Urothelium cell line (cell line): Measurements from ENCODE around the gene EVI5.
A peak's percentile ranks its signal among the peaks of the same experiment; 100 is the strongest.
"Not testable (repeated sequence)": the region's sequence is repeated elsewhere in the genome, so short reads cannot be mapped to it uniquely, and the experiment has no call there.

Source experiments
- DNase-seq: peaks from one replicate; pipeline ENCODE4 v3.0.0; 2011; ENCODE audit warnings: low spot score, mixed read lengths
- FAIRE-seq: peaks from 2 replicates; lab custom pipeline; 2011; peaks lifted over from hg19 to GRCh38; lab: Jason Lieb, UNC

The EVI5 gene

GRCh38 chr1:92752719-92753118 is 32.2 kb downstream of the EVI5 start:
- no peak for FAIRE-seq

GRCh38 chr1:92749024-92749634 is 35.8 kb downstream of the EVI5 start:
- peak; percentile 40 for DNase-seq
- no peak for FAIRE-seq

More at GRCh38 chr1:92752719-92753118, 32.2 kb downstream of the EVI5 start:
- no peak for DNase-seq

GRCh38 chr1:92748138-92748537 is 36.8 kb downstream of the EVI5 start:
- DNase-seq (no peak), FAIRE-seq (no peak)

GRCh38 chr1:92747735-92748134 is 37.2 kb downstream of the EVI5 start:
- FAIRE-seq (no peak), DNase-seq (no peak)

DNA sequence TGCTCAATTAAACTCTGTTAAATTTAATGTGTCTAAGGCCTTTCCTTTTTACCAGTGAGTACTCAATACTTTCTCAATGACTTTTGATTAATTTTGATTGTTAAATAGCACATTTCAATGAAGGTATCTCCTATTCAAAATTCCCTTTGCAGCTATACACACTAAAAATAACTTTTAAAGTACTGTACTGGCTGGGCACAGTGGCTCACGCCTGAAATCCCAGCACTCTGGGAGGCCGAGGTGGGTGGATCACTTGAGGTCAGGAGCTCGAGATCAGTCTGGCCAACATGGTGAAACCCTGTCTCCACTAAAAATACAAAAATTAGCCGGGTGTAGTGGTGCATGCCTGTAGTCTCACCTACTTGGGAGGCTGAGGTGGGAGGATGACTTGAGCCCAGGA is 38.7 kb downstream of the EVI5 start:
- not testable (repeated sequence) for DNase-seq, FAIRE-seq

DNA sequence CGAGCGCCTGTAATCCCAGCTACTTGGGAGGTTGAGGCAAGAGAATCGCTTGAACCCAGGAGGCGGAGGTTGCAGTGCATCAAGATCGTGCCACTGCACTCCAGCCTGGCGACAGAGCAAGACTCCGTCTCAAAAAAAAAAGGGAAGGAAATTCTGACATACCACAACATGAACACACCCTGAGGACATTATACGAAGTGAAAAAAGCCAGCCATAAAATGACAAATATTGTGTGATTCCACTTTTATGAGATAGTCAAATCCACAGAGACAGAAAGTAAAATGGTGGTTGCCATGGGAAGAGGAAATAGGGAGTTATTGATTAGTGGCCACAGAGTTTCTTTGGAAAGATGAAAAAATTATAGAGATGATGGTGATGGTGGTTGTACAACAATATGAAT is 41.7 kb downstream of the EVI5 start:
- no peak for DNase-seq
- no peak for FAIRE-seq

DNA sequence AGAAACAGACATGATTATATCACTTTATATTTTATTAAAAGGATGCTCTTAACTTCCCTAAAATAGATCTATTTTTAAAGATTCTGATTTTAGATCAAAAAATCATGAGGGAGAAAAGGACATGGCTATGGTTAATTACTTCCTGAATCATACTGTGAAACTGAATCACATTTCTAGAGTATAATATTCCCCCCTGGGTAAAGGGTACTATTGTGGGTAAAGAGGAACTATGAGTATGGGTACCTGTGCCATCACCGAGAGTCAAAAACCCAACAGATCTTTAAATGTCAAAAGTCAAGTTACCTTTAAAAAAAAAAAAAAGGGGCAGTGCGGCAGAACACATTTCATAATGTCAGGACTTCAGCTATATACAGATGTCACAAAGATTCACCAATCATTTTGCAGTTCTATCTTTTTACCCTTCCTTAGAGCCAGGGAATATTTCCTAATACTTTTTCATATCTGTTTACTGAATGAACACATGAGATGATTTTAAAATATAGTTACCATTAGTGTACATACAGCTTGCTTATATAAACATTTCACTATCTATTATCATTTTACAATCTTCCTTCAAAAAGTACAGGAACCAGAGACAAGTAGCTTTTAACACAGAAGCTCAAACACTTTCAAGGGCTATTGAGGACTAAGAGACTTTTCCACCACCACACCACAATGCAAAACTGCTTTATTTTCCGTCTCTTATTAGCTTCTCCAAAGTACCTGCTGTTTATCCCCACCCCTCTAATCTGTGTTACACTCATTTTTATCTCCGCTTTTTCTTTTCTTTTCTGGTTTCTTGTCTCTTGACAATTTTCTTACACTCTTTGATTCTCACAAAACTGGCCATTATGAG is 45.0 kb downstream of the EVI5 start:
- FAIRE-seq = no peak
- no peak for DNase-seq

- FAIRE-seq (no peak), DNase-seq (no peak)
Measured at GRCh38 chr1:92736395-92736794, 48.5 kb downstream of the EVI5 start.

DNA sequence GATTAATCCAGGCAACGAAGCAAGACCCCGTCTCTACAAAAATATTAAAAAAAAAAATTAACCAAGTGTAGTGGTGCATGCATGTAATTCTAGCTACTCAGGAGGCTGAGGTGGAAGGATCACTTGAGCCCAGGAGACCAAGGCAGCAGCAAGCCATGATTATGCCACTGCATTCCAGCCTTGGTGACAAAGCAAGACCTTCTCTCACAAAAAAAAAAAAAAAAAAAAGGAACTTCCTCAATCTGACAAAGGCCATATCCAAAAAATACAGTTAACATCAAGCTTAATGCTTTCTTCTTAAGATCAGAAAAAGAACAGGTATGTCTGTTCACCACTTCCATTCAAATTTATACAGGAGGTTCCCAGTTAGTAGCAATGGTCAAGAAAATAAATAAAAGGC is 54.4 kb downstream of the EVI5 start:
- no peak for FAIRE-seq
- no peak for DNase-seq

DNA sequence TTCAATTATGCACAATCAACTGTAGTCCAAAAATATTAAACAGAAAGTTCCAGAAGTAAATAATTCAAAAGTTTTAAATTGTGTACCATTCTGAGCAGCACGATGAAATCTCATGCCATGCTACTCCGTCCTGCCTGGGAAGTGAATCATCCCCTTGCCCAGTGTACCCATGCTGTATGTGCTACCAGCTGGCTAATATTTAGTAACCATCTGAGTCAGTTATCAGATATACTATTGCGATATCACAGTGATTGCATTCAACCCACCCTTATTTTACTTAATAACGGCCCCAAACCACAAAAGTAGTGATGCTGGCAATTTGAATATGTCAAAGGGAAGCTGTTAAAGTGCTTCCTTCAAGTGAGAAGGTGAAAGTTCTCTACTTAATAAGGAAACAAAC is 56.2 kb downstream of the EVI5 start:
- FAIRE-seq = no peak

GRCh38 chr1:92723713-92724112 is 61.2 kb downstream of the EVI5 start:
- not testable (repeated sequence) for DNase-seq, FAIRE-seq

More for the DNA sequence above, 56.2 kb downstream of the EVI5 start:
- no peak for DNase-seq

DNA sequence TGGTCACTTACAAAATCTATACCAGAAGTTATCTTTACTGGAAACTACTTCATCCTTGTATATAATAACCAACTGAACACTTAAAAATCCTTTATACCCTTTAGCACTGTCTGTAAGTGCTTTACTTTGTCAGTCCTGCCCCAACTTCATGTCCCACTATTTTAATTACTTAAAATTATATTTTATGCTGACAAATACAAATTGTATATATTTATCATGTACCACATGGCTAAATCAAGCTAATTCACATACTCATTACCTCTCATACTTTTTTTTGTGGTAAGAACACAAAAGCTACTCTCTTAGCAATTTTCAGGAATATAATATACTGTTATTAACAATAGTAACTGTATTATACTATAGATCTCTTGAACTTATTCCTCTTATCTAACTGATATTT is 63.0 kb downstream of the EVI5 start:
- DNase-seq = no peak
- FAIRE-seq = no peak

GRCh38 chr1:92721157-92721556 is 63.8 kb downstream of the EVI5 start:
- not testable (repeated sequence) for DNase-seq, FAIRE-seq

DNA sequence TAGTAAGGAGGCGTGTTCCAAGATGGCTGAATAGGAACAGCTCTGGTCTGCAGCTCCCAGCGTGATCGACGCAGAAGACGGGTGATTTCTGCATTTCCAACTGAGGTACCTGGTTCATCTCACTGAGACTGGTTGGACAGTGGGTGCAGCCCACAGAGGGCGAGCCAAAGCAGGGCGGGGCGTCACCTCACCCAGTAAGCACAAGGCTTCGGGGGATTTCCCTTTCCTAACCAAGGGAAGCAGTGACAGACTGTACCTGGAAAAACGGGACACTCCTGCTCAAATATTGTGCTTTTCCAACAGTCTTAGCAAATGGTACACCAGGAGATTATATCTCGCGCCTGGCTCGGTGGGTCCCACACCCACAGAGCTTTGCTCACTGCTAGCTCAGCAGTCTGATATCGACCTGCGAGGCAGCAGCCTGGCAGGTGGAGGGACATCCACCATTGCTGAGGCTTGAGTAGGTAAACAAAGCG is 69.4 kb downstream of the EVI5 start:
- not testable (repeated sequence) for FAIRE-seq, DNase-seq

DNA sequence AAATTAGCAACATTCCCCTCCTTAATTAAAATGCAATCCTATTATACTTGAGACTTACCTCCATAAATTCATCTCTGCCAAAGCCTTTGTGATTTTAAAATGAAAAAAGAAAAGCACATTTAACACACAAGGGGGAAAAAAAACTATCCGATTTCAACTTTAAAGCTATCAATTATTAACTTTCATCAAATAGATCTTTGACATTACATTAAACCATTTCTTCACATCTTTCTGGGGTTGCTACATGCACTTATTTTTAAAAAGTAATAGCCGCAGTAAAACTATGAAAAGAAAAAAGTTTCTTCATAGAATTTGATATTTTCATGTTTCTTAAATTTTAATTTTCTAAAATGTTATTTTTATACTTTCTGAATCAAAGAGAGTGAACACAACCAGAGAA is 71.0 kb downstream of the EVI5 start:
- no peak for FAIRE-seq
- DNase-seq = no peak

GRCh38 chr1:92711473-92712165 is 73.3 kb downstream of the EVI5 start:
- no peak for DNase-seq
- no peak for FAIRE-seq

- DNase-seq = peak; percentile 15
- no peak for FAIRE-seq
Measured at GRCh38 chr1:92709738-92710137, 75.2 kb downstream of the EVI5 start.

DNA sequence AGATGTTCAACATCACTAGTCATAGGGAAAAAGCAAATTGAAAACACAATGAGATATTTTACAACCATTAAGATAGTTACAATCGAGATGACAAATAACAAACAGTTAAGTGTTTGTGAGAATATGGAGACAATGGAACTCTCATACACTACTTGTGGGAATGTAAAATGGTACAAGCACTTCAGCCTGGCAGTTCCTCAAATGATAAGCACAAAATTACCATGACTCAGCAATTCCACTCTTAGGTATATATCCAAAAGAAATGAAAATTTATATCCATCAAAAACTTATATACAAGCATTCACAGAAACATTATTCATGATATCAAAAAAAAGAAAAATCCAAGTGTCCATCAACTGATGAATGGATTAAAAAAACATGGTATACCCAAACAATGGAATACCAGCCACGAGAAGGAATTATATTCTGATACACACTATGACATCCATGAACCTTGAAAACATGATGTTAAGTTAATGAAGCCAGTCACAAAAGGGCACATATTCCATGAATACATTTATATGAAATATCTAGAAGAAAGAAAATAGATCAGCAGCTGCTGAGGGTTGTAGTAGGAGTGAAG is 76.4 kb downstream of the EVI5 start:
- FAIRE-seq = no peak
- no peak for DNase-seq

- DNase-seq (no peak), FAIRE-seq (no peak)
Measured at GRCh38 chr1:92707709-92708108, 77.2 kb downstream of the EVI5 start.

DNA sequence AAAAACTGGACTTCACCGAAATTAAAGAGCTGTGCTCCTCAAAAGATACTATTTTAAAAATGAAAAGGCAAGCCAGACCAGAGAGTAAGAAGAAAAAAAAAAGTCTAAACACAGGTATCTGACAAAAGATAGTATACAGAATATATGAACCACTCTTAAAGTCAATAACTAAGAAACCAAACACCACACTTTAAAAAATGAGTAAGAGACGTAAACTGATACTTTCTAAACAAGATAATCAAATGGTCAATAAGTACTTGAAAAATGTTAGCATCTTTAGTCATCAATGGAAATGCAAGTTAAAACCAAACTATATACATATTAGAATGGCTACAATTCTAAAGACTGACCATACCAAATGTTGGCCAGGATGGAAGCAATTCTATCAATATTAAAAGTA is 77.6 kb downstream of the EVI5 start:
- DNase-seq = no peak
- no peak for FAIRE-seq

DNA sequence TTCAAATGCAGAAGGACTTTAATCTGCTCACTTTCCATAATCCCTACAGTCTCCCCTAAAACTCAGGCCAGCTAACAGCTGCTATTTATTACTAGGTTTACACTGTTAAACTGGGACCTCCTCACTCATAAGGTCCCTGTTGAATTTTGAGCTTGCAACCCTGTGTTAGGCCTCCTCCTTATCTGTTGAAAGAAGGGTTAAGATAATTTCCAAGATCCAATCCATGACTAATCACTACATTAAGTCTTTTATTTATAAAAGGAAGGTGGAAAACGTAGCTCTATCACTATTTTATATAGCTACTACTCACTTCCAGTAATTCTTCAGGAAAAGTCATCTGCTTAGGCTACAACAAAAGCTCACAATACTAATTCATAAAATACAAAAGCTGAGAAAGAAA is 79.5 kb downstream of the EVI5 start:
- FAIRE-seq (no peak), DNase-seq (no peak)
